M059J (cell line): ENCODE results near the gene DCAF10. TPM values are rescaled to one million over a fixed set of nuclear protein-coding genes. Genes with fewer than 3 reads are reported as not detected.
"Not testable (repeated sequence)": the region's sequence is repeated elsewhere in the genome, so short reads cannot be mapped to it uniquely, and the experiment has no call there.

ENCODE experiments used
- DNase-seq: peaks from one replicate; pipeline ENCODE4 v3.0.0-alpha.2; 2012; ENCODE audit warnings: low read depth
- total RNA-seq: library from RNA; depleted of rRNA; stranded (reverse); fragments of >200 nt; shearing (Covaris generic); gene quantifications from 2 replicates; pipeline ENCODE4 v1.2.3, GENCODE V29; 2014; rRNA removed

Gene DCAF10
- total RNA-seq, 1 experiment from 2014 or later: 29.3 TPM

GRCh38 chr9:37908698-37909186, 108.1 kb downstream of the DCAF10 start:
- peak; percentile 59 for DNase-seq

GRCh38 chr9:37909326-37909725, 108.7 kb downstream of the DCAF10 start:
- DNase-seq: no peak

- DNase-seq: not testable (repeated sequence)
Measured at GRCh38 chr9:37909836-37910235, 109.2 kb downstream of the DCAF10 start.

- DNase-seq: no peak
Measured at GRCh38 chr9:37910271-37910670, 109.7 kb downstream of the DCAF10 start.

- DNase-seq: no peak
Measured at GRCh38 chr9:37911271-37911681, 110.7 kb downstream of the DCAF10 start.

- peak; percentile 87 for DNase-seq
Measured at GRCh38 chr9:37913480-37914153, 113.0 kb downstream of the DCAF10 start.

- DNase-seq: no peak
Measured at GRCh38 chr9:37914154-37914551, 113.6 kb downstream of the DCAF10 start.

GRCh38 chr9:37914701-37915358, 114.2 kb downstream of the DCAF10 start:
- no peak for DNase-seq

GRCh38 chr9:37915911-37916470, 115.4 kb downstream of the DCAF10 start:
- no peak for DNase-seq

GRCh38 chr9:37916471-37917312, 116.1 kb downstream of the DCAF10 start:
- DNase-seq: no peak

Other genes starting within 250 kb of the DCAF10 start
- 6.2 and 8.4 TPM in 2 replicates for gene FBXO10, start 224.4 kb upstream of the DCAF10 start, total RNA-seq
- 307 and 320 TPM in 2 replicates for gene TOMM5, start 208.2 kb upstream of the DCAF10 start, total RNA-seq
- gene FRMPD1, start 149.8 kb upstream of the DCAF10 start, total RNA-seq: not detected in 2 replicates
- gene TRMT10B, start 47.0 kb upstream of the DCAF10 start, total RNA-seq: 1.2 and 3.6 TPM in 2 replicates
- gene EXOSC3, start 15.7 kb upstream of the DCAF10 start, total RNA-seq: 62.8 and 108 TPM in 2 replicates
- 40.4 and 44.2 TPM in 2 replicates for gene SLC25A51, start 103.3 kb downstream of the DCAF10 start, total RNA-seq